Measurements from ENCODE around the gene DIPK2A. TPM values are rescaled to one million over a fixed set of nuclear protein-coding genes. Genes with fewer than 3 reads are reported as not detected.

Gene DIPK2A
- total RNA-seq, 1 experiment from 2014 or later = 41.9 TPM

GRCh38 chr3:143951351-143951971 lies 20.2 kb upstream of the DIPK2A start:
- Histone ChIP-seq H3K9me2 (replicated peaks; ENCODE audit: insufficient read depth, low read length) (no peaks in the 10 kb centered on the region), H3K27ac (ENCODE audit: low read length) (no peak overlapping the region), H2AFZ (ENCODE audit: low read length) (no peak overlapping the region), H3K79me2 (ENCODE audit: low read length) (no peaks in the 10 kb centered on the region), H3K4me1 (ENCODE audit: low read length) (no peaks in the 10 kb centered on the region), H3K4me2 (ENCODE audit: low read depth, low read length, poor library complexity, severe bottlenecking) (no peak overlapping the region), H3K9ac (ENCODE audit: low read length) (no peak overlapping the region), H4K20me1 (ENCODE audit: insufficient read depth, low read depth, low read length) (no peaks in the 10 kb centered on the region), H3K36me3 (ENCODE audit: insufficient read depth, low read length) (no peaks in the 10 kb centered on the region), H3K9me3 (ENCODE audit: low read length) (no peaks in the 10 kb centered on the region), H3K27me3 (ENCODE audit: low read length) (no peaks in the 10 kb centered on the region), H3K4me3 (ENCODE audit: low read length) (no peak overlapping the region)
- peak; percentile 74 for DNase-seq

GRCh38 chr3:143952569-143953072 lies 19.0 kb upstream of the DIPK2A start:
- Histone ChIP-seq H3K9me2 (replicated peaks; ENCODE audit: insufficient read depth, low read length) (no peaks in the 10 kb centered on the region), H3K4me2 (ENCODE audit: low read depth, low read length, poor library complexity, severe bottlenecking) (no peak overlapping the region), H3K36me3 (ENCODE audit: insufficient read depth, low read length) (no peaks in the 10 kb centered on the region), H3K27ac (ENCODE audit: low read length) (no peak overlapping the region), H3K79me2 (ENCODE audit: low read length) (no peaks in the 10 kb centered on the region), H3K27me3 (ENCODE audit: low read length) (no peaks in the 10 kb centered on the region), H2AFZ (ENCODE audit: low read length) (no peak overlapping the region), H3K9me3 (ENCODE audit: low read length) (no peaks in the 10 kb centered on the region), H3K4me1 (ENCODE audit: low read length) (no peaks in the 10 kb centered on the region), H3K9ac (ENCODE audit: low read length) (no peak overlapping the region), H3K4me3 (ENCODE audit: low read length) (no peak overlapping the region), H4K20me1 (ENCODE audit: insufficient read depth, low read depth, low read length) (no peaks in the 10 kb centered on the region)
- DNase-seq = peak; percentile 49

GRCh38 chr3:143955113-143955512 lies 16.5 kb upstream of the DIPK2A start:
- Histone ChIP-seq H2AFZ (ENCODE audit: low read length) (no peak overlapping the region), H3K27ac (ENCODE audit: low read length) (no peak overlapping the region), H3K79me2 (ENCODE audit: low read length) (no peaks in the 10 kb centered on the region), H3K9me3 (ENCODE audit: low read length) (peaks cover 5% of the 10 kb centered on the region; the same call in 1 of the 2 replicates), H3K4me3 (ENCODE audit: low read length) (no peak overlapping the region), H3K36me3 (ENCODE audit: insufficient read depth, low read length) (no peaks in the 10 kb centered on the region; the same call in 1 of the 2 replicates), H3K4me1 (ENCODE audit: low read length) (no peaks in the 10 kb centered on the region), H3K9me2 (replicated peaks; ENCODE audit: insufficient read depth, low read length) (no peaks in the 10 kb centered on the region), H3K9ac (ENCODE audit: low read length) (no peak overlapping the region), H3K27me3 (ENCODE audit: low read length) (no peaks in the 10 kb centered on the region), H4K20me1 (ENCODE audit: insufficient read depth, low read depth, low read length) (no peaks in the 10 kb centered on the region), H3K4me2 (ENCODE audit: low read depth, low read length, poor library complexity, severe bottlenecking) (no peak overlapping the region)
- no peak for DNase-seq

- Histone ChIP-seq H3K27me3 (ENCODE audit: low read length) (no peaks in the 10 kb centered on the region), H3K4me3 (ENCODE audit: low read length) (no peak overlapping the region), H3K9ac (ENCODE audit: low read length) (no peak overlapping the region), H3K9me2 (replicated peaks; ENCODE audit: insufficient read depth, low read length) (no peaks in the 10 kb centered on the region), H3K4me2 (ENCODE audit: low read depth, low read length, poor library complexity, severe bottlenecking) (no peak overlapping the region), H3K79me2 (ENCODE audit: low read length) (no peaks in the 10 kb centered on the region), H3K27ac (ENCODE audit: low read length) (no peak overlapping the region), H3K9me3 (ENCODE audit: low read length) (peaks cover 5% of the 10 kb centered on the region; the same call in 1 of the 2 replicates), H3K4me1 (ENCODE audit: low read length) (no peaks in the 10 kb centered on the region), H3K36me3 (ENCODE audit: insufficient read depth, low read length) (no peaks in the 10 kb centered on the region; the same call in 1 of the 2 replicates), H2AFZ (ENCODE audit: low read length) (no peak overlapping the region), H4K20me1 (ENCODE audit: insufficient read depth, low read depth, low read length) (no peaks in the 10 kb centered on the region)
- DNase-seq = no peak
Observed at GRCh38 chr3:143956838-143957237, 14.8 kb upstream of the DIPK2A start.

GRCh38 chr3:143957453-143957852 lies 14.2 kb upstream of the DIPK2A start:
- H3K9me3 ChIP-seq (ENCODE audit: low read length) = peaks cover 5% of the 10 kb centered on the region; the same call in 1 of the 2 replicates
- H3K9me2 ChIP-seq (replicated peaks; ENCODE audit: insufficient read depth, low read length) = no peaks in the 10 kb centered on the region
- H4K20me1 ChIP-seq (ENCODE audit: insufficient read depth, low read depth, low read length) = no peaks in the 10 kb centered on the region
- no peaks in the 10 kb centered on the region for H3K79me2 ChIP-seq (ENCODE audit: low read length)
- H2AFZ ChIP-seq (ENCODE audit: low read length) = no peak overlapping the region
- no peak overlapping the region for H3K27ac ChIP-seq (ENCODE audit: low read length)
- no peaks in the 10 kb centered on the region; the same call in 1 of the 2 replicates for H3K36me3 ChIP-seq (ENCODE audit: insufficient read depth, low read length)
- H3K4me2 ChIP-seq (ENCODE audit: low read depth, low read length, poor library complexity, severe bottlenecking) = no peak overlapping the region
- no peaks in the 10 kb centered on the region for H3K4me1 ChIP-seq (ENCODE audit: low read length)
- DNase-seq = no peak
- no peak overlapping the region for H3K4me3 ChIP-seq (ENCODE audit: low read length)
- H3K27me3 ChIP-seq (ENCODE audit: low read length) = no peaks in the 10 kb centered on the region
- H3K9ac ChIP-seq (ENCODE audit: low read length) = no peak overlapping the region

GRCh38 chr3:143958966-143959365 lies 12.7 kb upstream of the DIPK2A start:
- no peak for DNase-seq
- Histone ChIP-seq H3K9ac (ENCODE audit: low read length) (no peak overlapping the region), H3K4me2 (ENCODE audit: low read depth, low read length, poor library complexity, severe bottlenecking) (no peak overlapping the region), H4K20me1 (ENCODE audit: insufficient read depth, low read depth, low read length) (no peaks in the 10 kb centered on the region), H2AFZ (ENCODE audit: low read length) (no peak overlapping the region), H3K4me3 (ENCODE audit: low read length) (no peak overlapping the region), H3K79me2 (ENCODE audit: low read length) (no peaks in the 10 kb centered on the region), H3K36me3 (ENCODE audit: insufficient read depth, low read length) (no peaks in the 10 kb centered on the region; the same call in 1 of the 2 replicates), H3K27me3 (ENCODE audit: low read length) (no peaks in the 10 kb centered on the region), H3K4me1 (ENCODE audit: low read length) (no peaks in the 10 kb centered on the region), H3K9me2 (replicated peaks; ENCODE audit: insufficient read depth, low read length) (no peaks in the 10 kb centered on the region), H3K27ac (ENCODE audit: low read length) (no peak overlapping the region), H3K9me3 (ENCODE audit: low read length) (peaks cover 5% of the 10 kb centered on the region; the same call in 1 of the 2 replicates)

- H3K79me2 ChIP-seq (ENCODE audit: low read length) = no peaks in the 10 kb centered on the region
- no peaks in the 10 kb centered on the region for H3K4me1 ChIP-seq (ENCODE audit: low read length)
- peaks cover 5% of the 10 kb centered on the region; the same call in 1 of the 2 replicates for H3K9me3 ChIP-seq (ENCODE audit: low read length)
- no peak overlapping the region for H2AFZ ChIP-seq (ENCODE audit: low read length)
- no peaks in the 10 kb centered on the region for H4K20me1 ChIP-seq (ENCODE audit: insufficient read depth, low read depth, low read length)
- no peak overlapping the region for H3K4me3 ChIP-seq (ENCODE audit: low read length)
- H3K27ac ChIP-seq (ENCODE audit: low read length) = no peak overlapping the region
- H3K27me3 ChIP-seq (ENCODE audit: low read length) = no peaks in the 10 kb centered on the region
- no peaks in the 10 kb centered on the region; the same call in 1 of the 2 replicates for H3K36me3 ChIP-seq (ENCODE audit: insufficient read depth, low read length)
- DNase-seq = no peak
- H3K4me2 ChIP-seq (ENCODE audit: low read depth, low read length, poor library complexity, severe bottlenecking) = no peak overlapping the region
- H3K9ac ChIP-seq (ENCODE audit: low read length) = no peak overlapping the region
- H3K9me2 ChIP-seq (replicated peaks; ENCODE audit: insufficient read depth, low read length) = no peaks in the 10 kb centered on the region
Observed at GRCh38 chr3:143961342-143961741, 10.3 kb upstream of the DIPK2A start.

- H2AFZ ChIP-seq (ENCODE audit: low read length) = no peak overlapping the region
- no peaks in the 10 kb centered on the region; the same call in 1 of the 2 replicates for H3K36me3 ChIP-seq (ENCODE audit: insufficient read depth, low read length)
- no peaks in the 10 kb centered on the region for H3K9me2 ChIP-seq (replicated peaks; ENCODE audit: insufficient read depth, low read length)
- DNase-seq = no peak
- no peak overlapping the region for H3K4me2 ChIP-seq (ENCODE audit: low read depth, low read length, poor library complexity, severe bottlenecking)
- H3K27ac ChIP-seq (ENCODE audit: low read length) = no peak overlapping the region
- no peak overlapping the region for H3K9ac ChIP-seq (ENCODE audit: low read length)
- H3K4me1 ChIP-seq (ENCODE audit: low read length) = no peaks in the 10 kb centered on the region
- H3K4me3 ChIP-seq (ENCODE audit: low read length) = no peak overlapping the region
- H4K20me1 ChIP-seq (ENCODE audit: insufficient read depth, low read depth, low read length) = no peaks in the 10 kb centered on the region
- no peaks in the 10 kb centered on the region for H3K27me3 ChIP-seq (ENCODE audit: low read length)
- H3K9me3 ChIP-seq (ENCODE audit: low read length) = peaks cover 2% of the 10 kb centered on the region; the same call in 1 of the 2 replicates
- H3K79me2 ChIP-seq (ENCODE audit: low read length) = no peaks in the 10 kb centered on the region
Observed at GRCh38 chr3:143963946-143964345, 7.7 kb upstream of the DIPK2A start.

Measured in Karpas-422 (cell line).